ENCODE data around the gene NME4.

Gene NME4

DNA sequence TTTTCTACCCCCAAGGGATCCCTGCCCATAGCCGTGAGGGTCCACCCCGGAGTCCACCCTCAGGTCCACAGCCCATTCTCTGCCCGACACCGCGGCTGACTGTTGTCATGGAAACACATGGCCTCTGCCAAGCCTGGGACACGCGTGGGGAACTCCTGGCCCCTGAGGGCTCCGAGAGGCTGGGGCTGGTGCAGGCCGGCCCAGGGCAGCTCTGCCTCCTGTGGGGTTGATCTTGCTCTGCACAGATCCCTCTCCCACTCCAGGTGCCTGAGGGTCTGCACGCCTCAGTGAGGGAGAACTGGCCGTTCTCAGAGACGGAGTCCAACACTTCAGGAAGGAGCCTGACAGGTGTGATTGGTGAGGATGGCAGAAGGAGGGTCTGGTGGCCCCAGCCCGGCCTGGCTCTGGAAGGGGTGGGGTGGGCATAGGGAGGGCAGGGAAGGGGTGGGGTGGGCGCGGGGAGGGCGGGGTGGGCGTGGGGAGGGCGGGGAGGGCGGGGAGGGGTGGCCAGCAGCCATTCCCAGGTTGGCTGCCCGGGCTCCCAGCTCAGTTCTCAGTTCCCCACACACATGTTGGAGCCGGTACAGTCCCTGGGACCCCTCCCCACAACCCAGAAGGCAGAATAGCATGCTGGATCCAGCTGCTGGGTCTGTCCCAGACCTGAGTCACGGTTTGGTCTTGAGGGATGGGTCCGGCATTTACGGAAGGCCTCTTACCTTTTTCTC is 33.1 kb upstream of the NME4 start:
- no peak for DNase-seq

DNA sequence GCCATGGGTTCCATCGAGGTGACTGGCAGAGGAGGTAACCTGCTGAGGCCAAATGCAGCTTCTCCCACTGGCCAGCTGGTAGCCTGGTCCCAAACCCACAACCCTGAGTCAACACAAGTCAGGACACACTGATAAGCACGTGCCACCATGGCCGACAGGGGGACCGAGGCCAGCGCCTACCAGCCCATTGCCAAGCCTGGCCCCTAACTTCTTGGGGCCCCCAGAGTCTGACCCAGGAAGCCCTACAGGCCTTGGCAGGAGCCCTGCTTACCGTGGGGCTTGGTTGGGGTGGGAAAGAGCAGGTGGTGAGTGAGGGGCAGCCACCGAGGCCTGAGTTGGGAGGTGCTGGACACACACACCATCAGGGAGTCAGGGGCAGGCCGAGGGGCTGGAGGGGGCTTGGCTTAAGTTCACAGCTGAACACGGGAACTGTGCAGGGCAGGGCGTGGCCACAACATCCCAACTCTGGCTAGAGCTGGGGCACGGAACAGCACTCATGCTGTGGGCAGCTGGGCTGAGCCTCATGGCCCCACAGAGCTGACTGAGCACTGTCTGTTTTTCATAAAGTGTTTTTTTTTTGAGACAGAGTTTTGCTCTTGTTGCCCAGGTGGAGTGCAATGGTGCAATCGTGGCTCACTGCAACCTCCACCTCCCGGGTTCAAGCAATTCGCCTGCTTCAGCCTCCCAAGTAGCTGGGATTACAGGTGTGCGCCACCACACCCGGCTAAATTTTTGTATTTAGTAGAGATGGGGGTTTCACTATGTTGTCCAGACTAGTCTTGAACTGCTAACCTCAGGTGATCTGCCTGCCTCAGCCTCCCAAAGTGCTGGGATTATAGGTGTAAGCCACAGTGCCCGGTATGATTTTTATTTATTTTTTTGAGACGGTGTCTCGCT is 32.2 kb upstream of the NME4 start:
- DNase-seq: no peak

DNA sequence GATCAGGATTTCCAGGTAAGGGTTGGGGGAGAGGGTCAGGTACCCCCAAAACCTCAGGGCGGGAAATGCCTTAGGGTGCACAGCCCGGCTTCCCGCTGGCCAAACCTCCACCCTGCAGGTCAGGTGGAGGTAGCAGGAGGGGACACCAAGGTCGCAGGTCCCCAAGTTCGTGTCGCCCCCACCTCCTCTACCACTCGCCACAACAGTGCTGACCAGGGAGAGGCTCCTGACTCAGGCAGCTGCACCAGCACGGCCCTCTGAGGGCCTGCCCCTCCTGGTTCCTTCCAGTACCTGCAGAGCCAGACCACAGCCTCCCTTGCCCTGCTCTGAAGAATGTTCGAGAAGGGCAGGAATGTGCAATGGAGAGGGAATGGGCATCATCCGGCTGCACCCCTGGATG is 30.5 kb upstream of the NME4 start:
- DNase-seq: no peak

DNA sequence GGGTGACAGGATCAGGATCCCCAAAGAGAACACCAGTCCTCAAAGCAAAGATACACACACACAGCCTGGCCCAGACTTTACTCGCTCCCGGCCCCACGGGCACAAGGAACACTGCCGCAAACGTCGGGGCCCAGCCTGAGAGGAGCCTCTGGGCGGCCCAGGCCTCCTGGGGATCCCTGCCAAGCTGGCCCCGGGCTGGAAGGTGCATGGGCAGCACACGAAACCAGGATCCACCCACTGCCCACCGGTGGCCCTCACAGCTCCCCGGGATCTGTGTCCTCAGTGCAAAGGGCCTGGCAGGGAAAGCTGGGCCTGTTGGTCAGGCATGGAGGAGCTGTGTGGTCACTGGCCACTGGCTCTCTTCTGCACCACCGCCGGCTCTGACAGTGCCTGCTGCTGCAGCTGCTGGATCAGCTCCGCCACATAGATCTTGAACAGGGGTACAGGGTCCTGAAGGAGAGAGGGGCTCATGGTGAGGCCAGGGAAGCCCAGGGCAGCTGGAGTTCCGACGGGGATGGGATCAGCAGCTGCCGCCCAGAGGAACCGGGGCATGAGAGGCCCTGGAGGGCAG is 29.6 kb upstream of the NME4 start:
- DNase-seq: no peak

DNA sequence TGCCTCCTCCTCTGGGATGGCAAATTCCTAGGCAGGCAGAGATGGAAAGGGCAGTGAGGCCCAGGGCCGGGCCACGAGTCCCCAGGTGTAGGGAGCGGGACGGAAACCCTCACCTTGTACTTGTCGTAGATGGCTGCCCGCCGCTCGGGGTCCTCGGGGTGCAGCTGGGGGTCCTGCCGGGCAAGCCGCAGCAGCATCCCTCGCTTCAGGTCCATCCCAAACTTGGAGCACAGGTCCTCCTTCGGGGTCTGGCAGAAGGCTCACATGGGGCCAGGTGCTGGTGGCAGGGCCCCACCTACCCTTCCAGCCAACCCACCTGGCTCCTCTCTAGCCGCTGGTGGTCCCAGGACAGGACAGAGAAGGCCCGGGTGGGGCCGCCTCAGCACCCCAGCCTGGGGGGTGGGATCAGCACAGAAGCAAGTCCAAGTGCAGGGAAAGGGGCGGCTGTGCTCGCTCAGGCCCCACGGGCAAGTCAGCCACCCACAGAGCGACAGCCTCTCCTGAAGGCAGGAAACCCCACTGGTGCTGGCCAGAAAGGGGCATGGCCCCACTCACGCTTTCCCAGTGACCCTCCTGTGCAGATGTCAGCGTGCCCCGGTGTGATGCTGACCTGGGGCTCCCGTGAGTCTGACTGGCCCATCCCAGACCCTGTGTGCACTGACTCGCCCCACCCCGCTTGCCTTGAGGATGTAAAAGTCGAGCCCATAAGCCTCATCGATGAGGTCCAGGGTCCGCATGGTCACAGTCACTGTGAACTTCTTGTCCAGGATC is 28.4 kb upstream of the NME4 start:
- DNase-seq: no peak

DNA sequence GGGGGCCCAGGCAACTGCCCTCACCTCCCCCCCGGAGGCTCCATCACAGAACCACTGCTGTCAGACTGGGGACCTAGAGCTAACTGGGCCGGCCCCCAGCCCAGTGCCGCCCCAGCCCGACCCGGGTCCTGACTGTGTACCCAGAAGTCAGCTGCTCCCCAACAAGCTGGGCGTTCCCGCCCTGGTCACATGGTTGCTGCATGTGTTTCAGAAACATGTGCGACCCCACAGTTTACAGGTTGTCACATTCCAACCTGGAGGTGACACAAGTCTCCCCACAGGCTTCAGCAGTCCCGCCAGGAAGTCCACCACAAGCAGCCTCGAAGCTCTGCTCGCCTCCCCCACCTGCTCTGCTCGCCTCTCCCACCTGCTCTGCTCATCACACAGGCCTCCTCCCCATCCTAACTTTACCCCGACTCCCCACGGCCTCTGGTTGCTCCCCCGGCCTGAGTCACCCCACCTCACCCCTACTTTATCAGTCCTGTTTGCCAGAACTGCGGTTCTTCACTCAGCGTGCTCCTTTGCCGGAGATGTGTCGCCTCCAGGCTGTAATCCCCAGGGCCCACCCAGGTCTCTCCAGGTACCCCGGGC is 27.6 kb upstream of the NME4 start:
- no peak for DNase-seq

DNA sequence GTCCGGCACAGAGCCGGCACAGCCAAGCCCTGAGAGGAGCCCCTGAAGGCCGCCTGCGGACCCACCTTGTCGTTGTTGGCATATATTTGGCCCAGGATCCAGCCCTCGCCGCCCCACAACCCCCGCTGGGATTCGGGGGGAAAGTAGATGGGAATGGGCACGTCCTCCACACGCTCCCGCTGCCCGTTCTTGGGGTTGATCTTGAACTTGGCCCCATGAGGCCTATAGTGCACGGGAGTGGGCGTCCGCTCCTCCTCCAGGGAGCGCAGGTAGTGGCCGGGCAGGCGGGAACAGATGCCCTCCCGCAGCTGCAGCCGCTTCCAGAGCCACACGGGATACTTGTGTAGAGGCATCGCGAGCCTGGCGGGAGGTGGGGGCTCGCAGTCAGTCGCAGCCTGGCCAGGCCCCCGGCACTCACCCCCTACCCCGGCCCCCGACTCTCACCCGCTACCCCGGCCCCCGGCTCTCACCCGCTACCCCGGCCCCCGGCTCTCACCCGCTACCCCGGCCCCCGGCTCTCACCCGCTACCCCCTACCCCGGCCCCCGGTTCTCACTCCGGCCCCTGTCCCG is 27.0 kb upstream of the NME4 start:
- DNase-seq: no peak

DNA sequence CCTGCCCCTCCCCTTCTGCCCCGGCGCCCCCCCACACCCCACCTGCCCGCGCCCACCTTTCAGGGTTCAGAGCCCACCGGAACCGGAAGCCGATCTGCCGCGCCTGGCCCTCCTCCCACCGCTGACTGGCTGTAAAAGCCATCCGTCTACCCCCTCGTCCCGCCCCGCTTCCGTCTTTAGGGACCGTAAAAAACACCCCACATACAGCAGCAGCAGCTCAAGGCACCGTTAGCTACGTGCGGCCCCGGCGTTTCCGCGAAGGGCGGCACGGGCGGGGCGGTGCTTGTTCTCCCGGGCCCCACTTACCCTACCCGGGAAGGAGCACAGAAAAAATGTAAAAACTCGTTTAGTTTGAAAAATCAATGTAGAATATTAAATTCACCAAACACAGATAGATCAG is 26.6 kb upstream of the NME4 start, which contains the start of gene MRPL28:
MRPL28 (minus strand) TSS at position 96 of the 400 bp plus-strand sequence. CDS start 320 bp downstream, outside the sequence.
- peak; percentile 88 to 91 for DNase-seq

DNA sequence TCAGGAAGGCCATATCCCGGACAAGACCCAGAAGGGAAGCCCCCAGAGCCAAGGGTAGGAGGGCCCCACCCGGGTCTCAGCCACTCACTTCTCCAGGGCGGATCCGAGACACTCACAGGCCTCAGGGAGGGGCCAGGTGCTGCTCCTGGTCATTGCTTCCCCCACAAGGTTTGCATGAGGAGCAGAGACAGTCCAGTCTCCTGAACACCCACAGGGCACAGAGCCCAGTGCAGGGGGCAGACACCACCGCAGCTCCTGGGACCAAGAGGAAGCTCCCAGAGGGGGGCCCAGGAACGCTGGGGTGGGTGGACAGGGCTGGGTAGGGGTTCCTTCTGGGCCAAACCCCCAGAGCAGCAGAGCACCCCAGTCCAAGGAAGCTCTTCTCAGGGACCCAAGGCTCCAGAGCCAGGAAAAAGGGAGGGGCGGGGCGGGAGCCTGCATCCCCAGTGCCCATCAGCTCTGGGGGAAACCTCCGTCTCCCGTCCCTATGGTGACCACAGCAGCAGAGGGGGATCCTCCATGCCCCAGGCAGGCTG is 26.0 kb upstream of the NME4 start:
- DNase-seq: no peak

DNA sequence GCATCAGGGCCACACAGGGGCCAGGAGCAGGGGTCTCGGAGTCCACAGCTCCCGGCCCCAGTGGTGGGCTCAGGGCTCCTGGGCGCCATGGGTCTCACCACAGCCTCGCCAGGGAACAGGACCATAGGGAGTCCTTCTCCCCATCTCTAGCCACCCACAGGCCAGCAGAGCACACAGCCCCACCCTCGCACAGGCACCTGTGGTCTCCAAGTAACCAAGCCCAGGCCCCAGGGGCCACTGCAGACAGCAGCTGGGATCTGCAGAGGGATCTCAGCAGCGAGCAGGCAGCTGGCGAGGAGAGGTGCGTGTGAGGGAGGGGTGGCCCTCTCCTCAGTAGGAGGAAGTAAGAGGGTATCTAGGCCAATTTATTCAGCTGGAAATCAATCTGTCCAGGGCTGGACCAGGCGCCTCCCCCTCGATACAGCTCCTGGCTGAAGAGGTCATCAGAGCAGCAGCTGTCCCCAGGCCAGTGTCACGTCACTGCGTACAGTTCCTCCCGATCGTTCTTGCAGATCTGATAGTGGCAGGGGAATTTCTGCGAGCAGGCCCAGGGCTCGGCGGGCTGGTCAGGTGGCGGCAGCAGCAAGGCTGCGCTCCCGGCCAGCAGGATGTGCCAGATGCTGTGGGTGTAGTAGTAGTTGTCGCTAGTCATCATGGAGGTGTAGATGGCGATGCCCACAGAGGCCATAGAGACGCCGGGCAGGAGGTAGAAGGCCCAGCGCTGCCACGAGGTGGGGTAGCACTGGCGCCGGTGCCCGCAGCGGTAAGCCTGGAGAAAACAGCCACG is 25.3 kb upstream of the NME4 start:
- no peak for DNase-seq

DNA sequence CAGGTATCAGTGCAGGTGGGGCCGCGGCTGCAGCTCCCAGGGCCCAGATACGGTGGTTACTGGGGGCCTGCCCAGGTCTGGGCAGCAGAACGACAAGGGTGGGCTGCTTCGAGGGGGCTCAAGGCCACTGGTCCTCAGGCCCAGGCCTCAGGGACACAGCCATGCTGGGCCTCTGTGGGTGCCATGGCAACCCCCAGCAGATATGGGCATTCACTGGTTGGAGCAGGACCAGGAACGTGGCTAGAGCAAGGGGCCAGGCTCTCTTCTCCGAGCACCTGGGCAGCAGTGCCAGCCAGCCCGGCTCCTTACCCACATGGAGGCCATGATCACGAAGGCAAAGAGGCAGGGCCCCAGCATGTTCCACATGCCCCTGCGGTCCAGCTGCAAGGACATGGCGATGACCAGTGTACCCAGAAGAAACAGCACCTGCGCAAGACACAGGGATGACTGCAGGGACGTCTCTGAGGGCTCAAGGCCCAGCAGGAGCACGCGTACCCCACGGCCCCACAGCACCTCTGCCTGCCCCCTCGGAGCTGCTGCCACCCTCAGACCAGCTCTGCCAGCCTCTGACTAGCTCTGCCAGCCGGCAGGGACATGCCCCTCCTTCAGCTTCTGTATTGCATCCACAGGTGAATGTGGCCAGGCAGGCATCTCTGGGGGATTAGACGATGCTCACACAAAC is 24.6 kb upstream of the NME4 start:
- DNase-seq: no peak

DNA sequence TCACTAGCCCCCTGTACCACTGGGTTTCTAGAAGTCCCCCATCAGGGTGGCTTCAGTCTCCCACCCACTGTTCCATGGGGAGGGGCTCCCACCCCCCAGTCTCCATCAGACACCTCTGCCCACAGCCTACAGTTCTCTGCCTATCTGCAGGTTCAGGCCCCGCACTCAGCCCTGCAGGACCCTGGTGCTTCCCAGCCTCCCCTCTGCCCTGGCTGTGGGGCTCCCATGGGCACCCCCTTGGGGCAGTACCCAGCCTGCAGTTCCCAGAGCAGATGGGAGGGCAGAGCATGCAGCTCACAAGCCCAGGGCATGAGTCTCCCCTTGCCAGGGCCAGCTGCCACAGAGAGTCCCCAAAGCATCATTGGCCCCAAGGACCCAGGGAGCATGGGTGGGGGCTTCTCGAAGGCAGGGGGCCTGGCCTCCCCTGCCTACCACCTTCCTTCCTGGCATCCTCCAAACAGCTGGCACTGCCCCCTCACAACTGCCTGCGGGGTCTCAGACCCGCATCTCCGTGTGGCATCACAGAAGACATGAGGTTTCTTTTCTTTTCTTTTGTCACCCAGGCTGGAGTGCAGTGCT is 23.9 kb upstream of the NME4 start:
- DNase-seq: no peak

DNA sequence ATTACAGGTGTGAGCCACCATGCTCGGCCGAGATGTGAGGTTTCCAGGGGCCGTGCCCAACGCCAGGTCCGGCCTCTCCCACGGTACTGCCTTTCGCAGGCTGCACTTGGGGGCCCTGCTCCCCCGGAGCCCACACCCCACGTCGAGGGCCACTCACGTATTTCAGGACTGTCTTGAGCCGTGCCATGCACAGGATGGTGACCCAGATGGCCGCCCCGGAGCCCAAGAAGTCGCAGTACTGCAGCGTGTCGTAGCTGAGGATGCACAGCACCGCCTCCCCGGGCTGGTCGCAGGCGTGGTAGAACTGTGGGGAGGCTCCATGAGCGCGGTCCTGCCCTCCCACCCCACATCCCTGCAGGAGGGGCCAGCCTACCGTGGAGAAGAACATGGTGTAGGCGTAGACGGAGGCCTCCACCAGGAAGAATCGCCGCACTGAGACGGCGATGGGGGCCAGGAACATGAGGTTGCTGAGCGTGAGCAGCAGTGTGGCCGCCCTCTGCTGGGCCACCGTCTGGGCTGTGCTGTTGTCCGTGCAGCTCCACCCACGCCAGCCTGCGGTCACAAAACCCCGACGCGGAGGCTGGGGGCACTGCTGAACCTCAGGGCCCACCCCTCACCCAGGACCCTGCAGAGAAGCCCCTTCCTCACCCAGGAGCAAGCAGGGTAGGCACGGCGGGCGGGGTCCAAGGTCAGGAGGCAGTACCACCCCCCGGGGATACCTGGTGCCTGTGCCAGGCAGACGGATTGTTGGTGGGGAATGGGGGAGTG is 23.0 kb upstream of the NME4 start:
- no peak for DNase-seq

DNA sequence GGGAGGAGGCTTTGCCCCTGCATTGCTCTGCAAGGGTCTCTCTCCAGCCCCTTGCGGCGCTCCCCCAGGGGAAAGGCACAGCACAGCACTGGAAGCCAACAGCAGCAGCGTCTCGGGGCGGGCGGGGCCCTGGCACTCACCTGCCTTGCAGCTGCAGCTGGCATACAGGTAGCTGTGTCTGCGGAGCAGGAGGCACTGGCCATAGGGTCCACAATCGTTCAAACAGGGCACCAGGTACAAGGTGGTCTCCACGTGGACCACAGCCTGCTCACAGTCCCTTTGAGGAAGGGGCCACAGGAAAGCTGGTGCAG is 22.4 kb upstream of the NME4 start:
- no peak for DNase-seq

DNA sequence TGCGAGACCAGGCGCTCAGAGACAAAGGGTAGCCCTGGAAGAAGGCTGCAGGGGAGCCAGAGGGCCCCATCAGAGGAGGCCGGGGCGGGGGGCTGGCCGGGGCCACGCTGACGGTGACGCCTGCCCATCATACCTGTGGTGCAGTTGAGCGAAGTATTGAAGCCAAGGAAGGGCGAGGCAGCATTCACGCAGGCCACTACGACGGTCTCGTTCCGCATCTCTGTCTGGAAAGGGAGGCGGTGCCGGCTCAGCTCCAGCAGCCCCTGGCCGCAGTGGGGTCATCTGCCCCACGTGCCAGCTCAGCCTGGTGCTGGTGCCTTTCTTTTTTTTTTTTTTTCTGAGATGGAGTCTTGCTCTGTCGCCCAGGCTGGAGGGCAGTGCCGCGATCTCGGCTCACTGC is 21.8 kb upstream of the NME4 start:
- no peak for DNase-seq

DNA sequence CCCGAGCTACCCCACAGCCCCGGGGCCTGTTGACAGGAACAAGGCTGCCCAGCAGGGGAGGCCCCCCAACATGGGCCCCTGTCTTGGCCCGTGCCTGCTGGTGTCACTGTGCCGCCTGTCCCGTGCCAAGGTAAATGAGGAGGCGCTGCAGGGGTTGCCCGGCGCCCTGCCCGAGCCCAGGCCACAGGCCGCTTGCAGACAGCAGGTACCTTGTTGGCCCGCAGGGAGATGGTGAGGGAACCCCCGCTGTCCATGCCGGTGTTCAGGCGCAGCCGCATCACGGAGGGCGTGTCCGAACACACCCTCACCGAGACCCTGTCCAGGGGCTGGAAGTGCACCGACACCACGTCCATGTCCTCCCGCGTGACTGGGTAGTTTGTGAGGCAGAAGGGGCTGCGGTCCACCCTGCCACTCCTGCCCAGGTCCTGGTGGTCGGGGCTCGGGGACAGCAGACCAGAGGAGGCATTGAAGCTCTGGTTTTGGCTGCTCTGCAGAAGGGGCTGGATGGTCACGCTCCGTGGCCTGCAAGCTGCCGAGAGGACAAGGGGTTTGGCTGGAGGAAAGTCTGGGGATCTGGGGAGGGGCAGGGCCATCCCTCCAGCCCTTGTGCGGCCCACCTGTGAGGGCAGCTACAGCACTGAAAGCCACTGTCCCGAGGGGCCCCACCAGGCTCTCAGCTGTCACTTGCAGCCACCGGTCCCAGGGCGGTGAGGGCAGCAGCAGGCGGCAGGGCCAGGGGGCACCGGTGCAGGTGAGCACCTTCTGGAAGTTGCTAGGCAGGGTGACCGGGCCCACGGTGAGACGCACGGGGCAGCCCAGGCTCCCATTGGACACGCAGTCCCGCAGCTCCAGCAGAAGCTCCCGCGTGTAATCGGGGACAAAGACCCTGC is 20.8 kb upstream of the NME4 start:
- no peak for DNase-seq

DNA sequence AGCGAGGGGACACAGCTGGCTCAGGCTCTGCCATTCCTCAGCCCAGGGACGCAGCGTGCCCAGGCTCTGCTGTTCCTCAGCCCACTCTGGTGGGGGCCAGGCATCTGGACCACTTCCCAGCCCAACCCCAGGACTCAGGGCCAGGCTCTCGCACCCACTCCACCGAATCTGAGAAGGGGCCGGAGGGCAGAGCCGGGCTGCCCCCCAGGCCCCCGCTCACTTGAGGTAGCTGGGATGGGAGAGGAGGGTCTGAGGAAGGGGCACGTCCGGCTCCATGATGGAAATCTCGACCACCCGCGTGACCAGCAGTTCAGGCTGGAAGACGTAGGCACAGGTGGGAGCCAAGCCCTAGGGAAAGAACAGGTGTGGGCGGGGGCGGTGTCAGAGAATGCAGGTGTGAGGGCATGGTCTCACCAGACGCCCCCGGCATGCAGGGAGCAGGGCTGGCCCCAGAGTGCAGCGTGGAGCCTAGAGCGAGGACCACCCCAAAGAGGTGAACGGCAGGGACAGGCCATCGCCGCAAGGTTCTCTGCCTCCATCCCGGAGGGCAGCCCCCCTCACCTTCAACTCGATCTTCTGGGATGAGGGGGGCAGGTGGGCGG is 20.1 kb upstream of the NME4 start:
- DNase-seq: no peak

DNA sequence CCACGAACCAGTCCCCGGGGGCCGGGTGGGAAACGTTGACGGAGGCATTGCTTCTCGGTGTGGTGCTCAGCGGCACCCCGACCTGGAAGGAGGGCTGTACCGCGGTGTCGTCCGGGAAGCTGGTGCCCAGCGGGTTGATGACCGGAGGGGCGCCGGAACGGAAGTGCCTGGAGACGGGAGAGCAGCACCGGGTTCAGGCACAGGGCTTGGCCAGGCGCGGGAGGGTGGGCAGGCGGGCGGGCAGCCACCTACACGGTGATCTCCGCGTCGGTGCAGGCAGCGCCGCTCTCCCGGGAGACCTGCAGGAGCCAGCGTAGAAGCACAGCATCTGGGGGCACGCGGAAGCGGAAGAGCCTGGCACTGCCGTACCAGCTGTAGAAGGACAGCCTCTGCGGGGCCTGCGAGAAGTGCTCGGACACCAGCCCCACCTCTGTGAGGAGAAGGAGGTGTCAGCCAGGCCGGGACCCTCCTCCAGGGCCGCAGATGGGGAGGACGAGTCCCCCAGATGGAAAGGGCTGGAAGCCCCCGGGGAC is 19.5 kb upstream of the NME4 start:
- DNase-seq: no peak
